Activated CD4-positive, alpha-beta T cell treated with anti-CD3 and anti-CD28 coated beads, Interleukin-2, amount 10 ng/mL, durations not matched to agents 24 days and 14 days (primary cell): Measurements from ENCODE around the gene UBE2L6. TPM values are rescaled to one million over a fixed set of nuclear protein-coding genes. Genes with fewer than 3 reads are reported as not detected.

Source experiments
- DNase-seq: peaks from one replicate; pipeline ENCODE4 v3.0.0; 2022
- H3K27ac Mint-ChIP-seq: one replicate; pipeline ENCODE4 v1.8.0; 2022; ENCODE audit warnings: mild to moderate bottlenecking, mixed read lengths
- H3K27me3 Mint-ChIP-seq: one replicate; pipeline ENCODE4 v1.8.0; 2022; ENCODE audit warnings: mixed read lengths
- H3K36me3 Mint-ChIP-seq: one replicate; pipeline ENCODE4 v1.8.0; 2022; ENCODE audit warnings: low read depth, mild to moderate bottlenecking, mixed read lengths
- H3K4me1 Mint-ChIP-seq: one replicate; pipeline ENCODE4 v1.8.0; 2021; ENCODE audit warnings: mixed read lengths
- H3K4me3 Mint-ChIP-seq: one replicate; pipeline ENCODE4 v1.8.0; 2022; ENCODE audit warnings: mild to moderate bottlenecking, moderate library complexity, mixed read lengths
- H3K9me3 Mint-ChIP-seq: one replicate; pipeline ENCODE4 v1.8.0; 2021; ENCODE audit warnings: mixed read lengths
- intact Hi-C: fragments of 100-400 bp; cut with micrococcal nuclease; formaldehyde crosslinking; loops from one replicate; pipeline ENCODE4 v1.15.1; 2023
- total RNA-seq: library from RNA; stranded (reverse); gene quantifications from 2 replicates; pipeline ENCODE4 v1.2.3, GENCODE V29; 2022

The UBE2L6 gene
- total RNA-seq, 1 donor from 2014 or later, result 151 TPM

DNA sequence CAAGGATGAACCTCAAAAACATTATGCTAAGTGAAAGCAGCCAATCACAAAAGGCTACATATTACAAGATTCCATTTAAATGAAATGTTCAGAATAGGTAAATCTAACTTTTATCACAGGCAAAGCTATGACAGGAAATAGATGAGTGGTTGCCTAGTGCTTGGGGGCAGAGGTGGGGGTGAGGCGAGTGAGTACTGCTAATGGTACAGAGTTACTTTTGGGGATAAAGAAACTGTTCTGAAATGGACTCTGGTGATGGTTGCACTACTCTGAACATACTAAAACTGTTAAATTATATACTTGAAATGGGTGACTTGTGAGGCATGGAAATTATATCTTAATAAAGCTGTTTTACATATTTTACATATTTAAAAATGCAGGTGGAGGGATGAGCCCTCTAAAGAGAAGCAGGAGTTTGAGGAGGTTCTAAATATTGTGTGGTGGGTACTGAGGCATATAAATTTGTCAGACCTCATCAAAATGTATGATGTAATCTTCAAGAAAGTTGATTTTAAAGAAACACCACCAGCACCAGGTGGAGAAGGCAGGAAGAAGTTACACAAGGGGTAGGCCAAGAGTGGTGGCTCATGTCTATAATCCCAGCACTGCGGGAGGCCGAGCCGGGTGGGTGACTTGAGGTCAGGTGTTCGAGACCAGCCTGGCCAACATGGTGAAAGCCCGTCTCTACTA lies 55.6 kb downstream of the UBE2L6 start:
- Mint-ChIP-seq H3K4me1 (peaks cover 29% of the 10 kb centered on the region), H3K36me3 (peaks cover 4% of the 10 kb centered on the region), H3K27ac (no peak overlapping the region), H3K4me3 (no peak overlapping the region), H3K9me3 (no peaks in the 10 kb centered on the region), H3K27me3 (peaks cover 4% of the 10 kb centered on the region)
- DNase-seq, result no peak
- intact Hi-C loops, result no loop called here

DNA sequence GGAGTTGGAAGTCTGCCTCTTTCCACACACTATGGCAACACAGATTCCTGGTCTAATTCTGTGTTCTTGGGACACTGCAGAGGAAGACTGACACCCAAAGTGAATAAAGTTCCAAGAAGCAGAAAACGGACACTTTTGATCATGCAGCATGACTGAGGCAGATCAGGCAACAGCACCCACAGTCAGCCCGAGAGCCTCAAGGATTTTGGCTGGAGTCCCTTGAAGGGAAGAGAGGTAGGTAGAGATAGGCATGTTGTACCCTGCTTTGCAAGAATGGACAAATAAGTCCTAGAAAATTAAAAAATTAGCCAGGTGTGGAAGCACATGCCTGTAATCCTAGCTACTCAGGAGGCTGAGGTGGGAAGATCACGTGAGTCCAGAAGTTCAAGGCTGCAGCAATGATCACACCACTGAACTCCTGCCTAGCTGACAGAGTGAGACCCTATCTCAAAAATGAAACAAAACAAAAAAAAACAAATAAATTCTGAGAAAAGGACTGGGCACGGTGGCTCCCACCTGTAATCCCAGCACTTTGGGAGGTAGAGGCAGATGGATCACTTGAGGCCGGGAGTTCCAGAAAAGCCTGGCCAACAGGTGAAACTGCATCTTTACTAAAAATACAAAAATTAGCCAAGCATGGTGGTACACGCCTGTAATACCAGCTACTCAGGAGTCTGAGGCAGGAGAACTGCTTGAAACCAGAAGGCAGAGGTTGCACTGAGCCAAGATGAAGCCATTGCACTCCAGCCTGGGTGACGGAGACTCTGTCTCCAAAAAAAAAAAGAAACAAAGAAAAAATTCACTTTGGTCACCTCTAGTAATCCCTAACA lies 58.9 kb downstream of the UBE2L6 start:
- H3K36me3 Mint-ChIP-seq, result peaks cover 5% of the 10 kb centered on the region
- H3K9me3 Mint-ChIP-seq, result no peaks in the 10 kb centered on the region
- H3K27ac Mint-ChIP-seq, result no peak overlapping the region
- H3K27me3 Mint-ChIP-seq, result no peaks in the 10 kb centered on the region
- no peak for DNase-seq
- no peak overlapping the region for H3K4me3 Mint-ChIP-seq
- peaks cover 15% of the 10 kb centered on the region for H3K4me1 Mint-ChIP-seq
- intact Hi-C loops, result no loop called here

DNA sequence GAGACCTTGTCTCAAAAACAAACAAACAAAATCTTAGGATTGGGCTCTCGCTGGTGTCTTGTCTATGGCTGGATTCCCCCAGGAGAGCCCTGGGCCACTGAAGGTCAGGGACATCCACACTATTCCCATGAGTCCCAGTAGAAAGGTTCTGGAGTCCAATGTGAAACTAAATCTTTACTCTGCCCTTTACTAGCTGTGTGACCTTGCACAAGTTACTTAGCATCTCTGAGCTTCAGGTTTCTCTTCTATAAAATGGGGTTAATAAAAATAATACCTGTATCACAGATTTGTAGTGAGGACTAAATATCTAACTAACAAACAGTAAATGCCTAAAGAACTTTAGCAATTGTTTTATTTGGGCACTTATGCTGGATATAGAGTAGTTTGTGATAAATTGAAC lies 61.0 kb downstream of the UBE2L6 start:
- intact Hi-C loops, result no loop called here
- Mint-ChIP-seq H3K27me3 (no peaks in the 10 kb centered on the region), H3K4me3 (no peak overlapping the region), H3K36me3 (peaks cover 5% of the 10 kb centered on the region), H3K9me3 (no peaks in the 10 kb centered on the region), H3K4me1 (peaks cover 2% of the 10 kb centered on the region), H3K27ac (no peak overlapping the region)
- no peak for DNase-seq

DNA sequence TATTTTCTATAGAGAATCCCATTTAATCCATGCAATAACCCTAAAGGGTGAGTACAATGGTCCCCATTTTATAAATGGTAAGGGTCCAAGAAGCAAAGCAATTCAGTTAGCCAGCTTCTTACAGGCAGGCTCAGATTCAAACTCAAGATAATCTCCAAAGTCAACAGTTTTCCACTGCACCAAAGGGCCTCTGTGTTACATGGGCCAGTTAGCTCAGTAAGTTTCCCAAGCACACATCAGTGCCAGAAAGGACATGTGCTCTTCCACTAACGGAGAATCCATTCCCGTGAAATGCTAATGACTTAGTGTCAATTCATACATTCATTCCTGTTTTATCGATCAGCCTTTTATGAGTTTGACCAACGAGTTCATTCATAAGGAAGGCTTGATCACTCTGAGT lies 63.0 kb downstream of the UBE2L6 start:
- H3K4me3 Mint-ChIP-seq, result no peak overlapping the region

GRCh38 chr11:57502870-57503269 lies 64.6 kb downstream of the UBE2L6 start:
- Mint-ChIP-seq H3K27me3 (no peaks in the 10 kb centered on the region), H3K36me3 (peaks cover 17% of the 10 kb centered on the region), H3K9me3 (no peaks in the 10 kb centered on the region), H3K27ac (no peak overlapping the region), H3K4me3 (no peak overlapping the region), H3K4me1 (peaks cover 9% of the 10 kb centered on the region)
- intact Hi-C loops, result no loop called here
- no peak for DNase-seq

More for the DNA sequence above, 63.0 kb downstream of the UBE2L6 start:
- Mint-ChIP-seq H3K27ac (no peak overlapping the region), H3K4me1 (peaks cover 9% of the 10 kb centered on the region), H3K9me3 (no peaks in the 10 kb centered on the region), H3K36me3 (peaks cover 13% of the 10 kb centered on the region), H3K27me3 (no peaks in the 10 kb centered on the region)
- no peak for DNase-seq
- intact Hi-C loops, result no loop called here

DNA sequence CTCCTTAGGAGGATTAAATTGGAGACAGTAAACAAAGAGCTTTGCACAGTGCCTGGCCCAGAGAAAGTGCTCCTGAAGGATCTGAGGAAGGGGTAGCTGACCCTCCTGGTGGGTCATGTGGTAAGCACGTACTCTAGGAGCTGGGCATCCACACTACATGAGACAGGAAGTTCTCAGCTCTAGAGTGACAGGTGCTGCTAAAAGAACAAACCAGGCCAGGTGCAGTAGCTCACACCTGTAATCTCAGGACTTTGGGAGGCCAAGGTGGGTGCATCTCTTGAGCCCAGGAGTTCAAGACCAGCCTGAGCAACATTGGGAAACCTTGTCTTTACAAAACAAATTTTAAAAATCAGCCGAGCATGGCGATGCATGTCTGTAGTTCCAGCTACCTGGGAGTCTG lies 65.1 kb downstream of the UBE2L6 start:
- Mint-ChIP-seq H3K9me3 (no peaks in the 10 kb centered on the region), H3K4me1 (peaks cover 9% of the 10 kb centered on the region), H3K27ac (no peak overlapping the region), H3K4me3 (no peak overlapping the region), H3K36me3 (peaks cover 18% of the 10 kb centered on the region), H3K27me3 (no peaks in the 10 kb centered on the region)
- DNase-seq, result no peak
- intact Hi-C loops, result no loop called here

- Mint-ChIP-seq H3K36me3 (peaks cover 19% of the 10 kb centered on the region), H3K27ac (no peak overlapping the region), H3K27me3 (no peaks in the 10 kb centered on the region), H3K9me3 (no peaks in the 10 kb centered on the region), H3K4me1 (peaks cover 9% of the 10 kb centered on the region), H3K4me3 (no peak overlapping the region)
- no peak for DNase-seq
- intact Hi-C loops, result no loop called here
Observed at GRCh38 chr11:57501953-57502352, 65.5 kb downstream of the UBE2L6 start.

Other genes with a start within 250 kb of the UBE2L6 start
- 23.7 and 24.2 TPM in 2 replicates for gene TNKS1BP1, start 242.7 kb downstream of the UBE2L6 start, total RNA-seq
- gene SSRP1, start 231.8 kb downstream of the UBE2L6 start, total RNA-seq, result 253 and 256 TPM in 2 replicates
- gene P2RX3, start 229.3 kb downstream of the UBE2L6 start, total RNA-seq, result not detected in 2 replicates
- not detected in 2 replicates for gene PRG3, start 186.5 kb downstream of the UBE2L6 start, total RNA-seq
- gene PRG2, start 177.0 kb downstream of the UBE2L6 start, total RNA-seq, result 0.35 and 0.38 TPM in 2 replicates
- 255 and 261 TPM in 2 replicates for gene SLC43A3, start 140.6 kb downstream of the UBE2L6 start, total RNA-seq
- 0.23 and 0.26 TPM in 2 replicates for gene RTN4RL2, start 107.1 kb downstream of the UBE2L6 start, total RNA-seq
- gene SLC43A1, start 52.0 kb downstream of the UBE2L6 start, total RNA-seq, result 35.3 and 35.8 TPM in 2 replicates
- gene TIMM10, start 36.9 kb downstream of the UBE2L6 start, total RNA-seq, result 108 and 112 TPM in 2 replicates
- not detected in 2 replicates for gene SMTNL1, start 30.1 kb downstream of the UBE2L6 start, total RNA-seq
- gene SERPING1, start 30.0 kb upstream of the UBE2L6 start, total RNA-seq, result 0.14 and 0.28 TPM in 2 replicates
- gene YPEL4, start 82.2 kb upstream of the UBE2L6 start, total RNA-seq, result 0.40 and 0.47 TPM in 2 replicates
- gene CLP1, start 90.1 kb upstream of the UBE2L6 start, total RNA-seq, result 18.5 and 19.8 TPM in 2 replicates
- gene ZDHHC5, start 100.4 kb upstream of the UBE2L6 start, total RNA-seq, result 78.4 and 80.9 TPM in 2 replicates
- gene MED19, start 144.5 kb upstream of the UBE2L6 start, total RNA-seq, result 13.9 and 15.6 TPM in 2 replicates
- 99.0 and 99.2 TPM in 2 replicates for gene TMX2, start 144.9 kb upstream of the UBE2L6 start, total RNA-seq
- 211 and 216 TPM in 2 replicates for gene SELENOH, start 173.8 kb upstream of the UBE2L6 start, total RNA-seq
- gene BTBD18, start 184.1 kb upstream of the UBE2L6 start, total RNA-seq, result not detected in 2 replicates
- 4.9 and 6.0 TPM in 2 replicates for gene CTNND1, start 194.1 kb upstream of the UBE2L6 start, total RNA-seq